Uterus (tissue), 4 donors: ENCODE measurements around the gene WDR49. TPM values are rescaled to one million over a fixed set of nuclear protein-coding genes. Genes with fewer than 3 reads are reported as not detected.

Experiments
- DNase-seq, 2 donors: peaks; one replicate each; pipeline ENCODE4 v3.0.0-alpha.2; 2019 to 2020
- H3K27ac ChIP-seq, 2 donors: fragments of 200-600 bp; sonication (generic); 1 replicate in 1 of 2; 2 replicates in 1 of 2; pipeline ENCODE4 v1.5.1; 2016 to 2018
- H3K27me3 ChIP-seq, 2 donors: fragments of 200-600 bp; sonication (generic); one replicate each; pipeline ENCODE4 v1.5.1; 2018 to 2019; ENCODE audit warnings: control low read depth in 1 of 2
- H3K36me3 ChIP-seq, 2 donors: fragments of 200-600 bp; sonication (generic); one replicate each; pipeline ENCODE4 v1.5.1; 2019; ENCODE audit warnings: control low read depth in 1 of 2
- H3K4me1 ChIP-seq, 2 donors: fragments of 200-600 bp; sonication (generic); one replicate each; pipeline ENCODE4 v1.5.1; 2018 to 2019; ENCODE audit warnings: control low read depth in 1 of 2
- H3K4me3 ChIP-seq, 2 donors: fragments of 200-600 bp; sonication (generic); 1 replicate in 1 of 2; 2 replicates in 1 of 2; pipeline ENCODE4 v1.5.1; 2018 to 2019; ENCODE audit warnings: mild to moderate bottlenecking in 1 of 2
- H3K9me3 ChIP-seq, 2 donors: fragments of 200-600 bp; sonication (generic); one replicate each; pipeline ENCODE4 v1.5.1; 2019; ENCODE audit warnings: control low read depth in 1 of 2
- CTCF ChIP-seq, 4 experiments: fragments of 200-600 bp in 2 of 4; fragments of 450-650 bp in 2 of 4; sonication (generic) in 2 of 4; IDR thresholded peaks; one replicate each; pipeline ENCODE4 v1.5.1; 2016 to 2019; ENCODE audit warnings: antibody characterized with exemption in 4 of 4, mild to moderate bottlenecking in 2 of 4, moderate library complexity in 1 of 4
- POLR2A ChIP-seq, 2 donors: fragments of 450-650 bp; IDR thresholded peaks; one replicate each; pipeline ENCODE4 v1.6.1; 2016; ENCODE audit warnings: antibody characterized with exemption in 2 of 2, mild to moderate bottlenecking in 1 of 2, moderate library complexity in 1 of 2
- intact Hi-C: fragments of 100-400 bp; cut with DNase I; formaldehyde crosslinking; loops from one replicate; pipeline ENCODE4 v1.15.1; 2023; ENCODE audit warnings: low total_unique reads
- total RNA-seq, 4 donors: library from RNA; depleted of rRNA in 3 of 4; stranded (reverse); fragments of >200 nt in 3 of 4; gene quantifications; one replicate each; pipeline versions ENCODE4 v1.1.0 to v1.2.4, GENCODE V29; 2014 to 2023
- donor health status: DM: yes; HTN: yes; CAD: no.

The WDR49 gene
- total RNA-seq, 4 donors from 2014 or later: 1.7 to 23.1 (median 6.5) TPM

GRCh38 chr3:167653155-167653554, 587 bp downstream of the WDR49 start:
- no peak for TF ChIP-seq POLR2A (IDR thresholded peaks at IDR 0.05)
- no peak for TF ChIP-seq CTCF (IDR thresholded peaks at IDR 0.05)
- intact Hi-C loops: no loop called here

DNA sequence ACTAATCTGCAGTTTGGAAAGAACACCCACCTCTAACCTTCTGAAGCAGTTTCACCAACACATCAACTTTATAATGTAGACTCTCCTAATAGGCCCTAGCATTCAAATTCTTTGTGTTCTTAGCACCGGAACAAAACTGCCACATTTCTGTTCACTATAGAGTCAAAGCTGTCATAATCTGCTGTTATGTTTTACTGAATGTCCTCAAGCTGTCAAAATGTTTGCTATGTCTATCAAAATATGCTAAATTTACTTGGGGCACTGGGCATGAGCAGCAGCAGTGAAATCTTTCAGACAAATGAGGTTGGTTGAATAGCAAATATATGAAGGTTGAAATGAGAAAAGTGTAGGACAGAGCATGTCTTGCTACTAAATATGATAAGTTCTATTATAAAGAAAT, 1.9 kb downstream of the WDR49 start:
- TF ChIP-seq CTCF (IDR thresholded peaks at IDR 0.05): no peak
- no peak for TF ChIP-seq POLR2A (IDR thresholded peaks at IDR 0.05)
- Histone ChIP-seq H3K27ac (no peak overlapping the region), H3K27me3 (no peaks in the 10 kb centered on the region), H3K9me3 (no peaks in the 10 kb centered on the region), H3K36me3 (no peaks in the 10 kb centered on the region), H3K4me1 (no peaks in the 10 kb centered on the region), H3K4me3 (no peak overlapping the region)
- intact Hi-C loops: no loop called here
- no peak for DNase-seq

More at GRCh38 chr3:167653155-167653554, 587 bp downstream of the WDR49 start:
- Histone ChIP-seq H3K27me3 (no peaks in the 10 kb centered on the region), H3K9me3 (no peaks in the 10 kb centered on the region), H3K4me1 (no peaks in the 10 kb centered on the region), H3K4me3 (no peak overlapping the region), H3K27ac (no peak overlapping the region), H3K36me3 (no peaks in the 10 kb centered on the region)
- no peak for DNase-seq

- intact Hi-C loops: no loop called here
- H3K4me3 ChIP-seq: no peak overlapping the region
- TF ChIP-seq CTCF (IDR thresholded peaks at IDR 0.05): no peak
- TF ChIP-seq POLR2A (IDR thresholded peaks at IDR 0.05): no peak
Measured at GRCh38 chr3:167650459-167650858, 3.3 kb downstream of the WDR49 start.

DNA sequence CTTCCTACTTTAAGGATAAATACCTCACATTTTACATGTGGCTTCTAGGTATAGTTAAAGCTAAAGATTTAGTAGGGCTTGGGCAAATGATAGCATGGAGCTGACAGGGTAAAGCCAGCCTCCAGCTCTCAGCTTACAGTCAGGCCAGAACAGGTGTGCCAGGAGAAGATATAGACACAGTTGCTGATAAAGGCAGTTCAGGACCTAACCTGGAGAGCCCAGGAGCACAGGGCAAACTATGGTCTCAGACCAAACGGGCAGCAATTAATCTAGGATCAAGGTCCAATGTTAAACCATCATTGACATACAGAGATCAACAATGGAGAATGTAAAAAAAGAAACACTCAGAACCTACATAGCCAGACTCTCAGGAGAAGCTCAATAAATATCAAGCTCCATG, 4.0 kb downstream of the WDR49 start:
- no peak for DNase-seq
- H3K4me1 ChIP-seq: no peaks in the 10 kb centered on the region
- H3K9me3 ChIP-seq: no peaks in the 10 kb centered on the region
- TF ChIP-seq POLR2A (IDR thresholded peaks at IDR 0.05): no peak
- H3K36me3 ChIP-seq: no peaks in the 10 kb centered on the region
- intact Hi-C loops: no loop called here
- no peak overlapping the region for H3K27ac ChIP-seq
- H3K4me3 ChIP-seq: no peak overlapping the region
- H3K27me3 ChIP-seq: no peaks in the 10 kb centered on the region

More at GRCh38 chr3:167650459-167650858, 3.3 kb downstream of the WDR49 start:
- no peak for DNase-seq
- Histone ChIP-seq H3K27ac (no peak overlapping the region), H3K9me3 (no peaks in the 10 kb centered on the region), H3K36me3 (no peaks in the 10 kb centered on the region), H3K27me3 (no peaks in the 10 kb centered on the region), H3K4me1 (no peaks in the 10 kb centered on the region)

GRCh38 chr3:167644611-167645010, 9.1 kb downstream of the WDR49 start:
- intact Hi-C loops: no loop called here
- no peaks in the 10 kb centered on the region for H3K4me1 ChIP-seq
- no peaks in the 10 kb centered on the region for H3K36me3 ChIP-seq
- TF ChIP-seq CTCF (IDR thresholded peaks at IDR 0.05): no peak
- no peak for TF ChIP-seq POLR2A (IDR thresholded peaks at IDR 0.05)
- no peak overlapping the region for H3K27ac ChIP-seq
- no peak for DNase-seq
- H3K9me3 ChIP-seq: no peaks in the 10 kb centered on the region
- H3K4me3 ChIP-seq: no peak overlapping the region
- no peaks in the 10 kb centered on the region for H3K27me3 ChIP-seq

GRCh38 chr3:167631471-167631870, 22.3 kb downstream of the WDR49 start:
- Histone ChIP-seq H3K27ac (no peak overlapping the region), H3K27me3 (no peaks in the 10 kb centered on the region), H3K36me3 (no peaks in the 10 kb centered on the region), H3K4me1 (no peaks in the 10 kb centered on the region), H3K9me3 (no peaks in the 10 kb centered on the region), H3K4me3 (no peak overlapping the region)
- DNase-seq: no peak
- intact Hi-C loops: no loop called here
- TF ChIP-seq CTCF (IDR thresholded peaks at IDR 0.05) (no peak), POLR2A (IDR thresholded peaks at IDR 0.05) (no peak)
